Central memory CD8-positive, alpha-beta T cell (primary cell): ENCODE results near the gene IPPK.
A peak's percentile ranks its signal among the peaks of the same experiment; 100 is the strongest.

Experiments used
- ATAC-seq: fragments of 150-1000 bp; cut with Tn5 transposase; replicated peaks from 2 replicates; pipeline ENCODE4 v1.10.0; 2022; ENCODE audit warnings: mild to moderate bottlenecking, moderate FRiP score, moderate number of reproducible peaks; ENCODE audit not compliant: poor library complexity, severe bottlenecking; ENCODE audit errors: extremely low read depth
- DNase-seq, 2 donors: peaks; one replicate each; pipeline ENCODE4 v3.0.0; 2021; ENCODE audit warnings: low spot score in 2 of 2
- H3K27ac Mint-ChIP-seq: one replicate; pipeline ENCODE4 v1.8.0; 2022; ENCODE audit warnings: low read depth, mild to moderate bottlenecking, moderate library complexity, mixed read lengths
- H3K27me3 Mint-ChIP-seq: one replicate; pipeline ENCODE4 v1.8.0; 2022; ENCODE audit warnings: mixed read lengths
- H3K36me3 Mint-ChIP-seq: one replicate; pipeline ENCODE4 v1.8.0; 2022; ENCODE audit warnings: mild to moderate bottlenecking, moderate library complexity, mixed read lengths; ENCODE audit not compliant: insufficient read depth
- H3K4me1 Mint-ChIP-seq: one replicate; pipeline ENCODE4 v1.8.0; 2022; ENCODE audit warnings: mixed read lengths
- H3K4me3 Mint-ChIP-seq: one replicate; pipeline ENCODE4 v1.8.0; 2022; ENCODE audit warnings: mild to moderate bottlenecking, moderate library complexity, mixed read lengths
- H3K9me3 Mint-ChIP-seq: one replicate; pipeline ENCODE4 v1.8.0; 2022; ENCODE audit warnings: mixed read lengths

The IPPK gene

GRCh38 chr9:92612816-92613215, 57.1 kb downstream of the IPPK start:
- Mint-ChIP-seq H3K27me3 (no peaks in the 10 kb centered on the region), H3K27ac (no peak overlapping the region), H3K4me3 (no peak overlapping the region), H3K36me3 (peaks cover 37% of the 10 kb centered on the region), H3K9me3 (no peaks in the 10 kb centered on the region), H3K4me1 (no peaks in the 10 kb centered on the region)
- no peak for ATAC-seq
- DNase-seq: no peak

GRCh38 chr9:92612292-92612691, 57.6 kb downstream of the IPPK start:
- Mint-ChIP-seq H3K27me3 (no peaks in the 10 kb centered on the region), H3K9me3 (no peaks in the 10 kb centered on the region), H3K4me1 (no peaks in the 10 kb centered on the region), H3K4me3 (no peak overlapping the region), H3K27ac (no peak overlapping the region), H3K36me3 (peaks cover 37% of the 10 kb centered on the region)
- DNase-seq: no peak
- ATAC-seq: no peak

- Mint-ChIP-seq H3K36me3 (peaks cover 34% of the 10 kb centered on the region), H3K9me3 (no peaks in the 10 kb centered on the region), H3K27ac (peak overlapping the region; percentile 15), H3K27me3 (no peaks in the 10 kb centered on the region), H3K4me3 (no peak overlapping the region), H3K4me1 (no peaks in the 10 kb centered on the region)
- DNase-seq (no peak), ATAC-seq (no peak)
Measured at GRCh38 chr9:92611621-92612285, 58.2 kb downstream of the IPPK start.

GRCh38 chr9:92610470-92611420, 59.2 kb downstream of the IPPK start:
- H3K27me3 Mint-ChIP-seq: no peaks in the 10 kb centered on the region
- H3K27ac Mint-ChIP-seq: peak overlapping the region; percentile 15
- DNase-seq: no peak

GRCh38 chr9:92608909-92609445, 61.0 kb downstream of the IPPK start:
- no peaks in the 10 kb centered on the region for H3K27me3 Mint-ChIP-seq
- peaks cover 7% of the 10 kb centered on the region for H3K36me3 Mint-ChIP-seq
- no peak overlapping the region for H3K27ac Mint-ChIP-seq
- H3K4me3 Mint-ChIP-seq: no peak overlapping the region
- DNase-seq (no peak), ATAC-seq (no peak)
- no peaks in the 10 kb centered on the region for H3K4me1 Mint-ChIP-seq
- peaks cover 5% of the 10 kb centered on the region for H3K9me3 Mint-ChIP-seq

More at GRCh38 chr9:92610470-92611420, 59.2 kb downstream of the IPPK start:
- peaks cover 24% of the 10 kb centered on the region for H3K36me3 Mint-ChIP-seq
- H3K9me3 Mint-ChIP-seq: no peaks in the 10 kb centered on the region
- H3K4me3 Mint-ChIP-seq: no peak overlapping the region
- H3K4me1 Mint-ChIP-seq: no peaks in the 10 kb centered on the region
- ATAC-seq: no peak

GRCh38 chr9:92608241-92608908, 61.6 kb downstream of the IPPK start:
- H3K27ac Mint-ChIP-seq: no peak overlapping the region
- H3K9me3 Mint-ChIP-seq: peaks cover 11% of the 10 kb centered on the region
- no peak for ATAC-seq
- peaks cover 6% of the 10 kb centered on the region for H3K36me3 Mint-ChIP-seq
- H3K4me3 Mint-ChIP-seq: no peak overlapping the region
- no peaks in the 10 kb centered on the region for H3K4me1 Mint-ChIP-seq
- H3K27me3 Mint-ChIP-seq: no peaks in the 10 kb centered on the region
- no peak for DNase-seq

- Mint-ChIP-seq H3K4me1 (no peaks in the 10 kb centered on the region), H3K36me3 (peaks cover 6% of the 10 kb centered on the region), H3K27me3 (no peaks in the 10 kb centered on the region), H3K4me3 (no peak overlapping the region), H3K9me3 (peaks cover 12% of the 10 kb centered on the region), H3K27ac (no peak overlapping the region)
- DNase-seq (no peak), ATAC-seq (no peak)
Measured at GRCh38 chr9:92607773-92608172, 62.2 kb downstream of the IPPK start.

GRCh38 chr9:92607088-92607487, 62.8 kb downstream of the IPPK start:
- Mint-ChIP-seq H3K36me3 (peaks cover 2% of the 10 kb centered on the region), H3K27me3 (no peaks in the 10 kb centered on the region), H3K4me3 (no peak overlapping the region), H3K4me1 (no peaks in the 10 kb centered on the region), H3K9me3 (peaks cover 12% of the 10 kb centered on the region), H3K27ac (no peak overlapping the region)
- ATAC-seq (no peak), DNase-seq (no peak)

GRCh38 chr9:92605224-92605623, 64.7 kb downstream of the IPPK start:
- ATAC-seq: no peak
- no peak for DNase-seq
- Mint-ChIP-seq H3K4me1 (no peaks in the 10 kb centered on the region), H3K27me3 (no peaks in the 10 kb centered on the region), H3K36me3 (no peaks in the 10 kb centered on the region), H3K27ac (no peak overlapping the region), H3K9me3 (peaks cover 12% of the 10 kb centered on the region), H3K4me3 (no peak overlapping the region)

GRCh38 chr9:92603990-92604389, 65.9 kb downstream of the IPPK start:
- Mint-ChIP-seq H3K4me1 (no peaks in the 10 kb centered on the region), H3K27ac (no peak overlapping the region), H3K36me3 (no peaks in the 10 kb centered on the region), H3K27me3 (no peaks in the 10 kb centered on the region), H3K9me3 (peaks cover 12% of the 10 kb centered on the region), H3K4me3 (no peak overlapping the region)
- no peak for DNase-seq
- no peak for ATAC-seq

- Mint-ChIP-seq H3K27ac (no peak overlapping the region), H3K4me3 (no peak overlapping the region), H3K4me1 (no peaks in the 10 kb centered on the region), H3K9me3 (peaks cover 12% of the 10 kb centered on the region), H3K27me3 (no peaks in the 10 kb centered on the region), H3K36me3 (no peaks in the 10 kb centered on the region)
- DNase-seq: no peak
- ATAC-seq: no peak
Measured at GRCh38 chr9:92603100-92603499, 66.8 kb downstream of the IPPK start.

GRCh38 chr9:92602413-92602812, 67.5 kb downstream of the IPPK start:
- ATAC-seq (no peak), DNase-seq (no peak)
- H3K4me3 Mint-ChIP-seq: no peak overlapping the region
- H3K27ac Mint-ChIP-seq: no peak overlapping the region
- no peaks in the 10 kb centered on the region for H3K27me3 Mint-ChIP-seq
- H3K4me1 Mint-ChIP-seq: no peaks in the 10 kb centered on the region
- H3K9me3 Mint-ChIP-seq: peaks cover 12% of the 10 kb centered on the region
- H3K36me3 Mint-ChIP-seq: no peaks in the 10 kb centered on the region
